GOT3 (cell line): Measurements from ENCODE around the gene ITPR3.
"Not testable (repeated sequence)": the region's sequence is repeated elsewhere in the genome, so short reads cannot be mapped to it uniquely, and the experiment has no call there.

Experiments
- DNase-seq: peaks from one replicate; lab custom pipeline; 2025; ENCODE audit warnings: mixed read lengths; lab: John Stamatoyannopoulos, UW

Gene ITPR3

DNA sequence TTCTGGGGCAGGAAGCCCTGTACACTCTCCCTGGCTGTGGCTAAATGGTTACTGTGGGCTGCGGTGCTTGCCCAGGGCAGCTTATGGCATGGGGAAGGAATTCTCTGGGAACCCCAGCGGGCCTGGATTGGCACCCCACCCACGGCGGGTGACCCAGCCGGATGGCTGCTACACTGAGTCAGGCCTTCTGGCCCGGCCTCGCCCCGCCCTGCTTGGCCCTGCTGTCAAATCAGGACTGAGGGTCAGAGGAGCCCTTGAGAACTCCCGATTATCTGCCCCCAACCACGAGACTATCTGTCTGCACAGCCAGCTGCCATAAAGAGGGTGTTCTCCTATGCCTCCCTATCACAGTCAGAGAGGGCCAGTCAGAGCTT, 7.3 kb upstream of the ITPR3 start:
- peak; percentile 27 for DNase-seq

DNA sequence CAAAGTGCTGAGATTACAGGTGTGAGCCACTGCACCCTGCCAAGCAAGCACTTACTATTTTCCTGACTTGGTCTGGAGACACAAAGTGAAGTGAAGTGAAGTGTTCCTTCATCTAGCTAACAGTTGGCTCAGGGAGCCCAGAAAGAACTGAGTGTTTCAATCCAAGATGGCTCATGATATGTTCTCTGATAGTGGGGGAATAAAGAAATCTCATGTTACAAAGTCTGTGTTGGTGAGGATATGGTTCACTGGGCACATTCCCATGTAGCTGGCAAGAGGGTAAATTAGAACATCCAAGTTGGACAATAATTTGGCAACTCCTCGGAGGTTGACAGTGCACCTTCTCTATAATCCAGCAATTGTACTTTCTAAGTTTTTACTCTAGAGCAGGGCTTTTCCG, 5.0 kb upstream of the ITPR3 start:
- no peak for DNase-seq

- no peak for DNase-seq
These were observed 4.2 kb upstream of the ITPR3 start for GRCh38 chr6:33616913-33617312.

GRCh38 chr6:33619166-33619840, 1.8 kb upstream of the ITPR3 start:
- no peak for DNase-seq

- DNase-seq: no peak
These were observed 815 bp upstream of the ITPR3 start for GRCh38 chr6:33620158-33620855.

- DNase-seq: no peak
These were observed 728 bp downstream of the ITPR3 start for GRCh38 chr6:33621711-33622388.

DNA sequence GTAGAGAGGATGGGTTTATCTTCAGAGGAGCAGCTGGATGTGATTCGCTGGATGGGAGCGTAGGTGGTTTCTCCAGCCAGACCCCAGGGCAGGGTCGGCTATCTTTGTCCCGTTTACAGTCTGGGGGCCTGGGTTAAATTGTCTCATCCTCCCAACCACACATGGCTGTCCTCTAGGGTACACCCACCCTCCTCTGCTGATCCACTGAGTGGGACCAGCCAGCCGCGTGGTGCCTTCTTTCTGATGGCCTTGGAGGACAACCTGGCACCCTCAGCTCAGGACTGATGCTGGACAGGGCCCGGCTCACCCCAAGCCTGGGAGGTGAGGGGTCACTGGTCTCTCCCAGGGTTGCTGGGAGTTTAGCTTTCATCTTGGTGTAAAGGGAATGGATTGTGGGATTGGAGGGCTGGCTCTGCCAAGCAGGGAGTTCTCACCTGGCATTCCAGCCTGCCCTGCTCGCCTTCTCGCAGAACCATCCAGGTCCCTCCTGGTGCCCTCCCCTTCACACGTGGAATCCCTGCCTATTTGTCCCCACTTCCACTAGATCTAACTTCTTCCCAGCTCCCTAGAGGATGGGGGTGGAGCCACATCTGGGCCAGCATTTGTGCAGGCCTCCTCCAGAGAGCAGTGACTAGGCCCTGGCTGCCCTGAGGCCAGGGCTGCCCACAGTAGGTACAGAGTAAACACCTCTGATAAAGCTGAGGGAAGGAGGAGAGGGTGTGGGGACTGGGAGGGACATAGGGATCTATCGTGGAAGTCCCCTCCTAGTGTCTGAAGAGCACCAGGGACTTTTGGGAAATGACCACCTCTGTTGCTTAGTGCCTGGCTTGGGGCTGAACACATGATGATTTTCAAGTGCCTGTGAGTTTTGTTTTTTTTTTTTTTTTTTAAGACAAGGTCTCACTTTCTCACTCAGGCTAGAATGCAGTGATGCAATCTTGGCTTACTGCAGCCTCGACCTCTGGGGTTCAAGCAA, 1.6 kb downstream of the ITPR3 start:
- no peak for DNase-seq

- no peak for DNase-seq
These were observed 2.8 kb downstream of the ITPR3 start for GRCh38 chr6:33623895-33624381.

DNA sequence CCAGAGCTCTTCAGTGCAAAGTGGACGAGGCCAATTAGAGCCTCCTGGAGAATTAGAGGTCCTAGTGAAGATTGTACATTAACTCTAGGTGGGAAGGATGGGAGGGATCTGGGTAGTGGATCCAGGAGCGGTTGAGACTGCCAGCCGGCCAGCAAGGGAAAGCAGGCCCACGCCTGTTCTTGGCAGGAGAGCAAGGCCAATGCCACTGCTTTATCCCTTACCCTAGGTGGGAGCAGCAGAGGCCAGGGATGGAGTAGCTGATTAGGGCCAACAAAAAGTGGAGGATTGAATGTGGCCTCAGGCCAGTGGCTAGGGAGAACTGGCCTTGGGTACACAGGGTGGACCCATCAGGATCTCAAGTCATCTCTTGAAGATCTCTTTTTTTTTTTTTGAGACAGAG, 3.7 kb downstream of the ITPR3 start:
- no peak for DNase-seq

DNA sequence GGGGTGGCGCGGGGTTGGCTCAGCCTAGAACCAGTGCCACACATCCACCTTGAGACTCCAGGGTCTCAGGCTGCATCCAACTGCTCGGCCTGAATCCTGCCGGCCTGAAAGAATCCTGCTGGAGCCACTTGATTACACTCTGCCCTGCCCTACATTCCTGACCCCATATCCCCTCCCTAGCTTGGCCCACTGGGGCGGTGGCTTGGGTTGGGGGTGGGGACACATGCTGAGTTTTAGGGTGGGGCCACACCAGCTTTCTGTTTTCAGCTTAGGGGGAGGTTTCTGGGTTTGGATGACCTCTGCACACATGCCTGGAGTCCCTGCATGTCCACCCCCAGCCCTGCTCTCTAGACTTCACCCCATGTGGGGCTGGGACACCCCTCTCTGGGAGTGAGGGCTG, 6.8 kb downstream of the ITPR3 start:
- DNase-seq: no peak

DNA sequence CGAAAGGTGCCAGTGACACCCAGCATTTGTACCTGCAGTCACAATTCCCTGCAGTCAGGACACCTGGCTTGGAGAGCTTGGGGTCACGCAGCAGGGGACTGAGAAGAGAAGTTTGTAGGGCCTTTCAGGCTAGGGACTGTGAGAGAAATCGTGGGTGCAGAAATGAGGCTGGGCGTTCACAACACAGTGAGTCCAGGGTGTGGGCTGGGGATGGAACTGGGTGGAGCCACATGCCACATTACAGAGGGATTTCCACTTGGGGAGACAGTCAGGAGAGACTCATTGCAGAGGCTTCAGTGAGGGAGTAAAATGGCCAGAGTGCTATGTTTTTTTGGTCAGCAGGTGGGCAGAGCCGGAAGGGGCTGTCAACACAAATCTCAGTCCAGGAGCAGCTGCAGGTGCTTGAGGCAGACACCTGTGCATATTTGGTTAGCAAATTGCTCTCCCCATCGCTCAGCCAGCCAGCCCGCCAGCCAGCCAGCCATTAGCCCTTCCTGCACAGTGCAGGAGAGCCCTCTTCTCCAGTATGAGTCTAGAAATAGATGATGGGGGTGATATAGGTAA, 7.4 kb downstream of the ITPR3 start:
- no peak for DNase-seq

DNA sequence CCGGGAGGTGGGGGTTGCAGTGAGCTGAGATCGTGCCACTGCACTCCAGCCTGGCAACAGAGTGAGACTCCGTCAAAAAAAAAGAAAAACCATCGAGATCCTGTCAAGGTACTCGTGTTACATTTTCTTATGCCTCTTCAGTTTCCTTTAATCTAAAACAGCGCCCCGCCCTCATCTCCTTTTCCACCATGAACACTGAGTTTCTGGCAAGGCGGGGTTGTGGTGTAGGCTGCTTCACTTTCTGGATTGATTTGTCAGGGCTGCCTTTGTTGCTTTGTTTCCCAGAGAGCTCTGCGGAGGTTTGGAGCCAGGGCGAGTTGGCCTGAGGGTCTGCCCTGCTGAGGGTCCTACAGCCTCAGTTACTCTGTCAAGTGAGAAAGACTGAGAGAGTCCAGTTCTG, 8.9 kb downstream of the ITPR3 start:
- no peak for DNase-seq

DNA sequence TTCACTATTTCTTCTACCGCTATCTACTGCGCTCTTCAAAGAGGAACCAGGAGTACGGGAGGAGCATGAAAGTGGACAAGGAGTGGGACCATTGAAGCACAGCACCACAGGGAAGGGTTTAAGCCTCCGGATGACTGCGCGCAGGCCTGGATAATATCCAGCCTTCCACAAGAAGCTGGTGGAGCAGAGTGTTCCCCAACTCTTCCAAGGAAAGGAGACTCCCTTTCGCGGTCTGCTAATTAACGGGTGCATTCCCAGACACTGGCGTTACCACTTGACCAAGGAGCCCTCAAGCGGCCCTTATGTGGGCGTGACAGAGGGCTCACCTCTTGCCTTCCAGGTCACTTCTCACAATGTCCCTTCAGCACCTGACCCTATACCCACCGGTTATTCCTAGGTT, 10.4 kb downstream of the ITPR3 start:
- DNase-seq: not testable (repeated sequence)

- no peak for DNase-seq
These were observed 10.9 kb downstream of the ITPR3 start for GRCh38 chr6:33631971-33632557.

- no peak for DNase-seq
These were observed 11.5 kb downstream of the ITPR3 start for GRCh38 chr6:33632558-33633039.

DNA sequence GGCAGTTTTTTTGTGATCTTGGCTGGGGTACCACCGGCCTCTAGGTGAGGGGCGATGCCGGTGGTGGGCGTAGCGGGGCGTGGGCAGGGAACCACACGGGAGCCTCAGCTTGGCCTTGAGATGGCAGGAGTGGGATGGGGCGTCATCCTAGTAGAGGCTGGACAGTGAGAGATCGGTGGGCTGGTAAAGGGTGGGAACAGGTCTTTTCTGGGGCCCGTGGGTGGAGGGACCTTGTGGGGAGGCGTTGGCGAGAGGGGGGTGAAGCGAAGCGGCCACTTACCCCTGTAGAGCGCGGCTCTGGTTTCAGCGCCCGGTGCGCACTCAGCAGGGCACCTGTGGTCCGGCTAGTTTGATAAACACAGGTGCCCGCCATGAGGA, 12.0 kb downstream of the ITPR3 start:
- DNase-seq: no peak

GRCh38 chr6:33633462-33634158, 12.5 kb downstream of the ITPR3 start:
- DNase-seq: no peak

DNA sequence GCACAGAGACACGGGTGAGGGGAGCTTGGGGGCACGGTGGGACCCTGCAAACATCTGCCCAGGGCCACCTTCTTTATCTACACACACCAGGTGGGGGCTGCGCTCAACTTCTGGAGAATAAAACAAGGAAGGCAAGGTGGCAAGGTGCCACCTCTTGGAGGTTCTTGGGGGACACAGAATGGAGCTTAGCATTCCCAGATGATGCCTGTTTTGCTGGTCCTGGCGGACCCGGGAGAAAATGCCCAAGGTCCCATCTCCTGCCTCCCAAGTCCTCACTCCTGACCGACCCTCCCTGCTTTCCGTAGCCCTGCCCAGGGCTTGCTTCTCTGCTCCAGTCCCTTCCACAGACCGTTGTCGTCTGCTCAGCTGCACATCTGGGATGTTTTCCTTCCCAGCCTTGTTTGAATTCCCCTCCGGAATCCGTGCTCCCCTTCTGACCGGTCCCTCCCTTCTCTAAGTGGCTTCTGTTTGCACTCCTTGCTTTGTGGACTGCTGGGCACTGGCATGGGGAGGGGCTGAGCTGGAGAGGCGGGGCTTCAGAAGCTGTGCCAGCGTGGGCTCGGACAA, 13.1 kb downstream of the ITPR3 start:
- no peak for DNase-seq

DNA sequence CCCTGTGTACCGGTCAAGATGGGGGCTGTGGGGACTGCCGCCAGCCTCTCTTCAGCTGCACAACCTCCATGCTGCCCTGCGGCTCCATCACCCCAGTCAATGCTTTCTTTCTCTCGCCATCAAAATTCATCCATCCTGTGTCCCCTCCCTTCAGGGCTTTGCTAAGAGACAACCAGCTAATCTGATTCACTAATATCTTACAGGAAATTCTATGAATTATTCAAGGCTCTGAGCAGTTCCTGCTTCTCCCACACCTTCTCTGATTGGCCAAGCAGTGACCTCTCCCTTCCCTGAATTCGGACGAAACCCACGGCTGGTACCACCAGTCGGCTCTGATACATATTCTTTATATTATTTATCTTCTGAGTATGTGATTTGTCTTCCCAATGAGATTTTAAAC, 13.8 kb downstream of the ITPR3 start:
- no peak for DNase-seq

DNA sequence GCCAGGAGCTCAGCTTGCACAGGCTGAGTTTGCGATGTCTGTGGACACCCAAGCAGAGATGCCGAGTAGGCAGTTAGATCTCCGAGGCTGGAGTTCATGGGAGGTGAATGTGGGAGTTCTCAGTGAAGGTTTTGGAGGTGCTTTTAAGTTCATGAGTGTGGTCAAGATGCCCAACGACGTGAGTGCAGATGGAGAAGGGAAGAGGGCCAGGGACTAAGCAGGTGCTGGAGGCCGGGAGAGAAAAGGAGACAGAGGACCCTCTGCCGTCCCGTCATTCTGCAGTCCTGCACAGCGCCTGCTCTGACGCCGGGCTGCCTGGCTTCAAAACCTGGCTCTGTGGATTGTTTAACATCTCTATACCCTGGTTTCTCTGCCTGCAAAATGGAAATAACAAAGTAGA, 15.5 kb downstream of the ITPR3 start:
- DNase-seq: no peak
